Stomach (tissue), 4 donors: ENCODE results near the gene GALP.

Source experiments
- CTCF ChIP-seq, 7 experiments: fragments of 450-650 bp in 4 of 7; fragments of 200-600 bp in 3 of 7; sonication (generic) in 3 of 7; IDR thresholded peaks; one replicate each; pipeline ENCODE4 v1.5.1; 2016 to 2019; ENCODE audit warnings: antibody characterized with exemption in 7 of 7, control low read depth in 2 of 7, mild to moderate bottlenecking in 1 of 7
- EP300 ChIP-seq: sonication (generic); formaldehyde crosslinking; IDR thresholded peaks from one replicate; pipeline ENCODE4 v1.6.1; 2017; ENCODE audit warnings: antibody characterized with exemption
- POLR2A ChIP-seq, 4 donors: fragments of 450-650 bp; IDR thresholded peaks; one replicate each; pipeline ENCODE4 v1.6.1; 2016; ENCODE audit warnings: antibody characterized with exemption in 4 of 4, control low read depth in 2 of 4, mild to moderate bottlenecking in 1 of 4, moderate library complexity in 1 of 4

GRCh38 chr19:56134654-56134921 lies 41.2 kb upstream of the GALP start:
- no peak for TF ChIP-seq CTCF (IDR thresholded peaks at IDR 0.05)
- TF ChIP-seq EP300: no peak
- no peak for TF ChIP-seq POLR2A (IDR thresholded peaks at IDR 0.05)
